Measurements from ENCODE around the gene MYO1D. TPM values are rescaled to one million over a fixed set of nuclear protein-coding genes. Genes with fewer than 3 reads are reported as not detected.

The MYO1D gene
- total and polyA plus RNA-seq, 2 donors (not counting 3 experiments of a cell fraction or from before 2014, with no cell fraction given), result 37.8 to 85.5 TPM

DNA sequence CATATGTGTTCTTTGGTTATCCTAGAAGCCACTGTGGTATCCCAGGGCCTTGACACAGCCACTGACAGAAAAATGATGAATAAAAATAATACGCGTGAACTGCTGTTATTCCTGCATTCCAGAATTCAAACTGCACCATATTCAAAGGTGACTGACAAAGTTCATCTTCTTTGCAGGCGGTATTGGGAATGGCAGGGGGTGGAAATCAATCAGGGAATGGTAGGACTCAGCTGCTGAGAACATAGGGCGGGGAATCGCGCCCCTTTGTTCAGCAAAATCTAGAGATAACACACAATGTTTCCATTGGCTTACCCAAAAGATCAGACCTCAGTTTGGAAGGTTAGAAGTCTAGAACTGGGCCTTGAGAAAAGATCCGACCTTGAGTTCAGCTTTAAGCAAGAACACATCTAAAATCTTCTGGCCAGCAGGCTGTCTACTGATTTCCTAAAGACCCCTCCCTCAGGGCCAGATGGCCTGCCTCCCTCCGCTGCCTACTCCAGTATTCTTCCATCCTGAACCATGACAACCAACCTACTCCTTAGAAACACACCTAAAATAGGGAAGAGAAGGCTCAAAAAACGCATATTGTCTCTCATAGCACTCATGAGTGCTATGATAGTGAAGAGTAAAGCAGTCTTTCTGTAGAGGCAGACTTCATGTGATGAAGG lies 356.1 kb downstream of the MYO1D start:
- POLR2A ChIA-PET, result no interaction called here
- TF ChIP-seq JUN (IDR thresholded peaks at IDR 0.05; ENCODE audit: borderline replicate concordance, insufficient read depth, insufficient read length, low read depth) (no peak), GATA2 (IDR thresholded peaks at IDR 0.05; ENCODE audit: insufficient read depth, insufficient read length, low read depth, low read length) (no peak), MYC (IDR thresholded peaks at IDR 0.05; ENCODE audit: low read depth, low read length) (no peak), EZH2 (IDR thresholded peaks at IDR 0.05; ENCODE audit: borderline replicate concordance, low read depth, low read length, severe bottlenecking) (no peak), FOS (IDR thresholded peaks at IDR 0.05; ENCODE audit: borderline replicate concordance, insufficient read depth, low read length) (no peak), POLR2AphosphoS5 (IDR thresholded peaks at IDR 0.05; ENCODE audit: insufficient read depth, low read depth, low read length) (no peak), POLR2A (IDR thresholded peaks at IDR 0.05; ENCODE audit: low read depth, low read length) (no peak)
- TF ChIP-seq, protein P1, sequence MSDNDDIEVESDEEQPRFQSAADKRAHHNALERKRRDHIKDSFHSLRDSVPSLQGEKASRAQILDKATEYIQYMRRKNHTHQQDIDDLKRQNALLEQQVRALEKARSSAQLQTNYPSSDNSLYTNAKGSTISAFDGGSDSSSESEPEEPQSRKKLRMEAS (IDR thresholded peaks at IDR 0.05; ENCODE audit: insufficient read depth, insufficient read length), result no peak
- TF ChIP-seq, protein P2, sequence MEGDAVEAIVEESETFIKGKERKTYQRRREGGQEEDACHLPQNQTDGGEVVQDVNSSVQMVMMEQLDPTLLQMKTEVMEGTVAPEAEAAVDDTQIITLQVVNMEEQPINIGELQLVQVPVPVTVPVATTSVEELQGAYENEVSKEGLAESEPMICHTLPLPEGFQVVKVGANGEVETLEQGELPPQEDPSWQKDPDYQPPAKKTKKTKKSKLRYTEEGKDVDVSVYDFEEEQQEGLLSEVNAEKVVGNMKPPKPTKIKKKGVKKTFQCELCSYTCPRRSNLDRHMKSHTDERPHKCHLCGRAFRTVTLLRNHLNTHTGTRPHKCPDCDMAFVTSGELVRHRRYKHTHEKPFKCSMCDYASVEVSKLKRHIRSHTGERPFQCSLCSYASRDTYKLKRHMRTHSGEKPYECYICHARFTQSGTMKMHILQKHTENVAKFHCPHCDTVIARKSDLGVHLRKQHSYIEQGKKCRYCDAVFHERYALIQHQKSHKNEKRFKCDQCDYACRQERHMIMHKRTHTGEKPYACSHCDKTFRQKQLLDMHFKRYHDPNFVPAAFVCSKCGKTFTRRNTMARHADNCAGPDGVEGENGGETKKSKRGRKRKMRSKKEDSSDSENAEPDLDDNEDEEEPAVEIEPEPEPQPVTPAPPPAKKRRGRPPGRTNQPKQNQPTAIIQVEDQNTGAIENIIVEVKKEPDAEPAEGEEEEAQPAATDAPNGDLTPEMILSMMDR (IDR thresholded peaks at IDR 0.05; ENCODE audit: extremely low read depth in 1 of 2, insufficient read depth in 1 of 2, low read depth in 1 of 2, low read length in 2 of 2), result no peak
- H3K4me3 ChIP-seq (replicated peaks in 1 of 3; ENCODE audit: insufficient read depth in 1 of 3, low read depth in 1 of 3, low read length in 3 of 3), result no peak overlapping the region
- TSS peak; percentile 71 for BruUV-seq (replicated peaks)
- FAIRE-seq, result peak; percentile 8
- H3K36me3 ChIP-seq (ENCODE audit: control insufficient read depth in 2 of 2, extremely low read depth in 1 of 2, insufficient read depth in 2 of 2, low read length in 2 of 2), result no peaks in the 10 kb centered on the region
- no peaks in the 10 kb centered on the region for H4K20me1 ChIP-seq (replicated peaks; ENCODE audit: control insufficient read depth, extremely low read depth, insufficient read depth, low read length)
- no peaks in the 10 kb centered on the region for H3K79me2 ChIP-seq (ENCODE audit: control insufficient read depth, insufficient read depth, low read length)
- peak overlapping the region; percentile 56 for H3K4me2 ChIP-seq (ENCODE audit: insufficient read depth, low read length)
- H3K9me3 ChIP-seq (replicated peaks; ENCODE audit: control insufficient read depth, insufficient read depth, low read length), result no peaks in the 10 kb centered on the region
- H3K9ac ChIP-seq (replicated peaks; ENCODE audit: extremely low read depth, insufficient read depth, low read length), result no peak overlapping the region
- H3K9me1 ChIP-seq (replicated peaks; ENCODE audit: control insufficient read depth, extremely low read depth, insufficient read depth, low read length), result no peaks in the 10 kb centered on the region
- no peak for DNase-seq (ENCODE audit: low read depth, low spot score)
- H2AFZ ChIP-seq (ENCODE audit: low read depth, low read length), result peak overlapping the region; percentile 3
- H3K27me3 ChIP-seq (ENCODE audit: control insufficient read depth in 2 of 2, insufficient read depth in 2 of 2, low read length in 2 of 2), result no peaks in the 10 kb centered on the region
- CTCF ChIA-PET, result interaction anchor here (0.6 kb wide), 2 partner anchors 92 to 347 kb away, joined by 3 read pairs; no protein-coding TSS in a partner anchor
- peak overlapping the region; percentile 66 for H3K27ac ChIP-seq (ENCODE audit: insufficient read depth, low read depth, low read length)
- intact Hi-C loops (cut with micrococcal nuclease), result loop anchor here (1.0 kb wide), 2 partner anchors 15 to 30 kb away; no protein-coding TSS in a partner anchor
- dilution Hi-C loops (cut with MboI; ENCODE audit: extremely low pct_ligation_motif_present, low sequenced_read_pairs), result no loop called here
- peaks cover 19% of the 10 kb centered on the region for H3K4me1 ChIP-seq (ENCODE audit: control insufficient read depth, extremely low read depth, insufficient read depth, low read length)
